Heart right ventricle (tissue), 16 donors: ENCODE measurements around the gene RNF41. TPM values are rescaled to one million over a fixed set of nuclear protein-coding genes. Genes with fewer than 3 reads are reported as not detected.
A peak's percentile ranks its signal among the peaks of the same experiment; 100 is the strongest.

Experiments used
- ATAC-seq, 8 donors: fragments of 200-7000 bp; cut with Tn5 transposase; one replicate each; pipeline ENCODE4 v1.9.1; 2020; ENCODE audit warnings: mild to moderate bottlenecking in 8 of 8, moderate library complexity in 8 of 8, moderate number of reproducible peaks in 1 of 8
- DNase-seq, 2 donors: peaks; one replicate each; pipeline ENCODE4 v3.0.0-alpha.2; 2020
- H3K27ac ChIP-seq, 10 donors: fragments of 200-600 bp; sonication (generic) in 2 of 10; one replicate each; pipeline versions ENCODE4 v1.5.0 to v1.8.0; 2020 to 2022; ENCODE audit warnings: mild to moderate bottlenecking in 3 of 10
- H3K27me3 ChIP-seq, 7 donors: fragments of 200-600 bp; one replicate each; pipeline ENCODE4 v1.8.0; 2021 to 2022; ENCODE audit warnings: mild to moderate bottlenecking in 2 of 7
- H3K36me3 ChIP-seq, 9 donors: fragments of 200-600 bp; sonication (generic) in 1 of 9; one replicate each; pipeline versions ENCODE4 v1.5.0 to v1.8.0; 2020 to 2022; ENCODE audit warnings: mild to moderate bottlenecking in 2 of 9
- H3K4me1 ChIP-seq, 9 donors: fragments of 200-600 bp; sonication (generic) in 1 of 9; one replicate each; pipeline versions ENCODE4 v1.5.0 to v1.8.0; 2020 to 2022; ENCODE audit warnings: mild to moderate bottlenecking in 4 of 9
- H3K4me3 ChIP-seq, 10 donors: fragments of 200-600 bp; sonication (generic) in 2 of 10; one replicate each; pipeline versions ENCODE4 v1.5.0 to v1.8.0; 2020 to 2022; ENCODE audit warnings: mild to moderate bottlenecking in 7 of 10, moderate library complexity in 2 of 10
- H3K9me3 ChIP-seq, 11 donors: fragments of 200-600 bp in 10 of 11; sonication (generic) in 2 of 11; one replicate each; pipeline versions ENCODE4 v1.5.0 to v1.8.0; 2013 to 2022; ENCODE audit warnings: mild to moderate bottlenecking in 2 of 11, control low read depth in 1 of 11, moderate library complexity in 1 of 11
- CTCF ChIP-seq, 9 donors: fragments of 200-600 bp; sonication (generic) in 2 of 9; IDR thresholded peaks; one replicate each; pipeline versions ENCODE4 v1.5.0 to v1.8.0; 2021 to 2022; ENCODE audit warnings: antibody characterized with exemption in 9 of 9, mild to moderate bottlenecking in 5 of 9, moderate library complexity in 1 of 9
- WGBS, 2 donors: extraction: QIAGEN DNeasy Blood & Tissue Kit; methylation state at CpG; one replicate each; pipeline ENCODE4 v1.1.7; 2013; ENCODE audit warnings: inconsistent platforms in 1 of 2; 5-methylcytosine and 5-hydroxymethylcytosine counted together
- intact Hi-C, 10 donors: fragments of 100-400 bp; cut with DNase I; formaldehyde crosslinking; loops; one replicate each; pipeline versions ENCODE4 v1.11.1 to v1.14.2; 2022
- polyA plus RNA-seq, 2 donors: library from polyadenylated mRNA; stranded (reverse); fragments of 200-250 nt; gene quantifications; one replicate each; pipeline ENCODE4 v1.2.3, GENCODE V29; 2013
- total RNA-seq, 10 donors: library from RNA; stranded (reverse); fragmentation: NEBNext Ultra II Directional in 3 of 10; extraction: Animal tissue kit (Norgen Biotek cat#: 25700) in 3 of 10; gene quantifications; one replicate each; pipeline versions ENCODE4 v1.2.1 to v1.2.4, GENCODE V29; 2021 to 2023
- donor health status: Arrhythmogenic right ventricular cardiomyopathy.
- donor health status: ischemic (EF 13 %, LVEDD 7.1; RV severe dilation, severe dysfunction).
- donor health status: healthy with polysubstance abuse.
- donor health status: DM: no; HTN: yes; CAD: no.
- donor health status: DM: no; HTN: no; CAD: no.
- donor health status: ischemic (EF 25% LVEDD 6.9; RV normal size, moderate dysfunction).
- donor health status: ischemic (EF 25% LVEDD 5.7; RV mildly dilated, moderate dysfunction).
- donor health status: healthy.
- donor health status: DM: yes; HTN: yes; CAD: no.
- donor health status: Ischemic cardiomyopathy.
- donor health status: ischemic (EF 35%, LVEDD 5.7; RV mildly dilated, moderate dysfunction).
- donor health status: nonischemic (EF 11% LVEDD 7.7; RV severe dilation, severe dysfunction).
- donor health status: DM: yes; HTN: yes; CAD: no.
- donor health status: PGD.
- donor health status: ischemic (EF 29% LVEDD 5.4; RV normal size, mild dysfunction).
- donor health status: nonischemic (EF 23%, LVEDD 6.1; RV moderate dilation, normal function).

RNF41 gene
- total and polyA plus RNA-seq, 12 donors = 7.0 to 66.3 (median 46.2) TPM

- Histone ChIP-seq H3K4me3 (no peak overlapping the region), H3K4me1 (peaks cover 0 to 3% (median 0%) of the 10 kb centered on the region in 9 donors), H3K9me3 (no peaks in the 10 kb centered on the region), H3K36me3 (peaks cover 0 to 88% (median 61%) of the 10 kb centered on the region in 9 donors), H3K27ac (no peak overlapping the region), H3K27me3 (no peaks in the 10 kb centered on the region)
- no peak for ATAC-seq
- TF ChIP-seq CTCF (IDR thresholded peaks at IDR 0.05) = no peak
- intact Hi-C loops = no loop called here
- no peak for DNase-seq
- WGBS, 2 donors = 89 to 93% methylated on average over 5 of the region's 5 CpGs
Observed at GRCh38 chr12:56213878-56214277, 7.8 kb downstream of the RNF41 start.

GRCh38 chr12:56212361-56212760 is 9.4 kb downstream of the RNF41 start:
- intact Hi-C loops = no loop called here
- ATAC-seq (no peak), DNase-seq (no peak)
- Histone ChIP-seq H3K27me3 (no peaks in the 10 kb centered on the region), H3K27ac (no peak overlapping the region), H3K36me3 (peaks cover 0 to 100% (median 68%) of the 10 kb centered on the region in 9 donors), H3K9me3 (no peaks in the 10 kb centered on the region), H3K4me1 (no peaks in the 10 kb centered on the region), H3K4me3 (no peak overlapping the region)
- no peak for TF ChIP-seq CTCF (IDR thresholded peaks at IDR 0.05)
- WGBS, 2 donors = 86 to 94% methylated on average over 1 of the region's 1 CpG

- DNase-seq = no peak
- intact Hi-C loops = loop anchor here in 3 of 10 donors (5.0 to 10.0 kb wide), 2 partner anchors 49 to 257 kb away; partner anchors contain the start of genes SPRYD4 (in 2 of the 3) and ANKRD52 (in 1 of the 3)
- no peak overlapping the region for H3K27ac ChIP-seq
- 84 to 89% methylated on average over 6 of the region's 6 CpGs for WGBS, 2 donors
- H3K36me3 ChIP-seq = peaks cover 0 to 91% (median 63%) of the 10 kb centered on the region in 9 donors
- no peaks in the 10 kb centered on the region for H3K27me3 ChIP-seq
- H3K4me3 ChIP-seq = no peak overlapping the region
- H3K9me3 ChIP-seq = no peaks in the 10 kb centered on the region
- TF ChIP-seq CTCF (IDR thresholded peaks at IDR 0.05) = no peak
- ATAC-seq = no peak
- peaks cover 0 to 22% (median 3%) of the 10 kb centered on the region in 9 donors for H3K4me1 ChIP-seq
Observed at GRCh38 chr12:56208006-56208405, 13.7 kb downstream of the RNF41 start.

- Histone ChIP-seq H3K4me1 (peaks cover 0 to 22% (median 3%) of the 10 kb centered on the region in 9 donors), H3K36me3 (peaks cover 0 to 77% (median 49%) of the 10 kb centered on the region in 9 donors), H3K27ac (peak overlapping the region in 2 of 10 donors; percentile 16 to 42), H3K9me3 (no peaks in the 10 kb centered on the region), H3K4me3 (no peak overlapping the region), H3K27me3 (no peaks in the 10 kb centered on the region)
- ATAC-seq = peak; percentile 36 to 75 (median 64)
- WGBS, 2 donors = 54 to 58% methylated on average over 14 of the region's 14 CpGs
- intact Hi-C loops = loop anchor here in 3 of 10 donors (5.0 to 10.0 kb wide), 2 partner anchors 51 to 258 kb away; partner anchors contain the start of genes SPRYD4 (in 2 of the 3) and ANKRD52 (in 1 of the 3)
- DNase-seq = peak; percentile 24 to 55
- TF ChIP-seq CTCF (IDR thresholded peaks at IDR 0.05) = peak in 8 of 9 donors; percentile 24 to 65 (median 57)
Observed at GRCh38 chr12:56206452-56207166, 15.1 kb downstream of the RNF41 start.
